HG03460 (cell line): ENCODE results near the gene CTXND1.

Experiments
- ATAC-seq: cut with Tn5 transposase; IDR thresholded peaks from one replicate; pipeline ENCODE4 v1.9.1; 2021; ENCODE audit not compliant: unreplicated experiment

CTXND1 gene

GRCh38 chr15:80183306-80183705 is 68.7 kb downstream of the CTXND1 start:
- no peak for ATAC-seq

GRCh38 chr15:80182611-80183261 is 69.3 kb downstream of the CTXND1 start:
- no peak for ATAC-seq

DNA sequence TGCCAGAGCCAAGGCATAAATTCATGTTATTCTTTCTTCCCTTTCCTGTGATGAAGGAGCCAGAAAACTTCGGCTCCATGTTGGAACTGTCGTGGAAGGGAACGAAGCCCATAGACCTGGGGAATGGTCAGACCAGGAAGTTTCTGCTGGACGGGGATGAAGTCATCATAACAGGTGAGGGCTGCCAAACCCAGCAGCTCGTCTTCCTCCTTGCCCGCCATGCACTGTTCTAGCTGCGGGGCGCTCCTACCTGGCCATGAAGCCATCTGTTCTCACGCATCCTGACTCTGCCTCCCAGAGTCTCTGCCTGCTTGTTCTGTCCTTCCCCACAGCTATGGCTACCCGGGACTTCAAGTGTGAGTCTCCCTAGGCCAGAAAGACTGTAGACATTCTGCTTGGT is 71.0 kb downstream of the CTXND1 start:
- no peak for ATAC-seq

DNA sequence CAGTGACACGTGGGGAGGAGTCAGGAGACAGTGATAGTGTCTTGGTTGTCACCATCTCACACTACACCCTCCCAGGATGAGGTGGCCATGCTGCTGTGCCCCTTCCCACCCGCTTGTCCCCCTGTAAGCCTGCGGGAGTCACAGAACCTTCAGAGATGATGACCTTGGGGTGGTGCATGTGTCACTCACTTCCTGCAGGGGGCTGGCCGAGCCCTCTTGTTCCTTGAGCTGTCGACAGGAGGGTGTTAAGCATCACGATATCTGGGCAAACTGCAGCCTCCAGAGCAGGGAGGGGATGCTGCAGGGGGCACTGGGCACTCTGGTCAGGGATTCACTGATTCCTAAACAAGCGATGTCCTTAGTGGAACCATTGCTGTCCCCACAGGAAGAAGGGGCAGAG is 71.5 kb downstream of the CTXND1 start:
- no peak for ATAC-seq

GRCh38 chr15:80179935-80180334 is 72.1 kb downstream of the CTXND1 start:
- ATAC-seq, result no peak

- no peak for ATAC-seq
Observed at GRCh38 chr15:80179025-80179759, 72.8 kb downstream of the CTXND1 start.

DNA sequence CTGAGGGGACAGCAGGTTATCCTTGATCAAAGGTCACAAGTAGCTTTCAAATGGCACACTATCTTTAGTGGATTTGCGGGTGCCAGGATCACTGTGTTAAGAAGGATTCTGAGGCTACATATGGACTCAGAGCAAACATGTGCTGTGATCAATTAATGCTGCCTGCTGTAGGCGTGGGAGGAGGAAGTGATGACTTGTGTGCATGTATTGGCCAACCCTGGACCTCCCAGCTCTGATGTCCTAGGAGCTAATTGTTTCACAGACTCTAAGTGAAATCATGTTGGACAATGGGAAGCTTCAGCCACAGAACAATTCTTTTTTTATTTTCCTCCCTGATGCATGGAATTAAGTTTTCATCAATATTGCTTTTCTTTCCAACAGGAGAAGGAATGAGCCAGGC is 74.9 kb downstream of the CTXND1 start:
- ATAC-seq, result no peak

DNA sequence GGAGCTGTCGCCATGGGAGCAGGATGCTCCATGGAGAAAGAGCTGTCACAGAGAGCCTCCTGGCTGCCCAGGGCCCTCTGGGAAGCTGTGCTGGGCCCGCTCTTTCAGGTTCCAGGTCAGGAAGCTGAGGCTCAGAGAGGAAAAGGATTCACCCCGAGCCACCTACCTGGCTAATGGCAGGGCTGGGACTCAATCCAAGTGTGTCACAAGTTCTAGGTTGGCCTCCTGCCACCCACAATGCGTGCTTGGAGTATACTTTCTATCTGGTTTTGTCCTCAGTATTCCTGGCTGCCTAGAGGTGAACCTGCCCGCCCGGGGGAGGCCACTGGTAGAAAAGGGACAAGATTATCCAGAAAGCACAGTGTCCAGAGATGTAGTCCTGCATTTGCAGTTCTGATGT is 75.6 kb downstream of the CTXND1 start:
- no peak for ATAC-seq

- ATAC-seq, result no peak
Observed at GRCh38 chr15:80175436-80175835, 76.6 kb downstream of the CTXND1 start.

- no peak for ATAC-seq
Observed at GRCh38 chr15:80174017-80174746, 77.8 kb downstream of the CTXND1 start.

DNA sequence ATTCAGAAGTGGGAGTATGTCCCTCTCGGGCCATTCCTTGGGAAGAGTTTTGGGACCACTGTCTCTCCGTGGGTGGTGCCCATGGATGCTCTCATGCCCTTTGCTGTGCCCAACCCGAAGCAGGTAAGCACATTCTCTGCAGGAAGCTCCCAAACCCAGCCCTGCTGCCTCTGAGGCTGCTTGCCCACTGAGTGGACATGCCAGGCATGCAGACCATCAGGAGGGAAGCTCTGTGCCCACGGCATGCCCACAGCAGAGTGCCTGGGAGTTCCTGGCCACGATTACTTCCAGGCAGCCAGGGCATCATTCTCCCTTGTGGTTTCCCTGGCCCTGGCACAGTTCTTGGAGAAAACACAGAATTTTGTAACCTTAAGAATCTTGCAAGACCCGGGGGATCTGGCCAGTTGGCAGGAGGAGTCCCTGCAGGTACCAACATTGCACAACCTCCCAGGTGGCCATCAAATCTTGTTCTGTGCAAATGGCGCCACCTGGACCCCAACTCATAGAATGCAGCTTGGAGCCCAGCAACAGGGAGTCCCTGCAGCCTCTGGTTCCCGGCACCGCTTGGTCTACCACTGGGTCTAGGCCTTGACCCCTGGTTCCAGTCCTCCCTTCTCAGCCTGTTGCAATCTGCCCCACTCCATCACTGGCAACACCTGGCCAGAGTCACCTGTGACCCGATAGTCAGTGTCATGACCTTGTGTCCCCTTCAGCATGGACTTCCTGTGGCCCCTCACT is 78.8 kb downstream of the CTXND1 start:
- ATAC-seq, result peak; percentile 83

GRCh38 chr15:80172401-80172800 is 79.6 kb downstream of the CTXND1 start:
- ATAC-seq, result no peak

DNA sequence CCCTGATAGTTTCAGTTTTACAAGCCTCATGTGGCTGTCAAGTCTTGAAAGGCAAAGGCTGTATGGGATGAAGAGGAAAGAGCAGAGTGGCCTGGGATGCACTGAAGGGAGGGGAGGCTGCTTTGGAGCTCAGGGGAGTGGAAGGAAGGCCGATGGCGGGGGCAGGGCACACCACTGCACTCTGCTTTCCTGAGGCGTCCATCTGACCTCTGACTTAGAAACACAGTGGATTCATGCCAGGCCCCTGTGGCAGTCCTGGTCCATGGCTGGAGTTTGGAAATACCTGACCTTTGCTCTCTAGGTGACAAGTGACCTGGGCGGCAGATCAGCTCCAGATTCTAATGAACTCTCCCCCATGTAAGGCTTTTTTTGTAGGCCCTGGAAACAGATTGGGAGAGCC is 80.2 kb downstream of the CTXND1 start:
- ATAC-seq, result no peak

GRCh38 chr15:80170596-80170995 is 81.4 kb downstream of the CTXND1 start:
- ATAC-seq, result no peak

DNA sequence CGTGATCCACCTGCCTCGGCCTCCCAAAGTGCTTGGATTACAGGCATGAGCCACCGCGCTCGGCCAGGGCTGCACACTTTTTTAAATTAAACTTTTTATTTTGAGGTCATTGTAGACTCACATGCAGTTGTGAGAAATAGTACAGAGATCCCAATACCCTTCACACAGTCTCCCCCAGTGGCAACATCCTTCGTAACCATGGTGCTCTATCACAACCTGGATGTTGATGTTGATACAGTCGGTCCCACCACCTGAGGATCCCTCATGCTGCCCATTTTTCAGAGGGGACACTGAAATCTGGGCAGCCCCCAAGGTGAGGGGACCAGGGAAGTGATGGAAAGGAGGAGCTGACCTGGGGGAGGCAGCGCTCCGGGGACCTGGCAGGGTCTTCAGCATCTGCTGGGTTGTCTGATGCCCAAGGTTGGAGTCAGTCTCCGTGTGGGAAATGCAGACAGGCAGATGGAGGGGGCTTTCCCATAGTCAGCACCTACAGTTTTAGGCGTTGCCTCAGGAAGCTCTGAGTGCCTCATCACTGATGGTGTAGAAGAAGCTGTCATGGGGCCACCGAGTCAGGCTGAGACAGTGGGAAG is 82.2 kb downstream of the CTXND1 start:
- no peak for ATAC-seq

- no peak for ATAC-seq
Observed at GRCh38 chr15:80168421-80168820, 83.6 kb downstream of the CTXND1 start.

DNA sequence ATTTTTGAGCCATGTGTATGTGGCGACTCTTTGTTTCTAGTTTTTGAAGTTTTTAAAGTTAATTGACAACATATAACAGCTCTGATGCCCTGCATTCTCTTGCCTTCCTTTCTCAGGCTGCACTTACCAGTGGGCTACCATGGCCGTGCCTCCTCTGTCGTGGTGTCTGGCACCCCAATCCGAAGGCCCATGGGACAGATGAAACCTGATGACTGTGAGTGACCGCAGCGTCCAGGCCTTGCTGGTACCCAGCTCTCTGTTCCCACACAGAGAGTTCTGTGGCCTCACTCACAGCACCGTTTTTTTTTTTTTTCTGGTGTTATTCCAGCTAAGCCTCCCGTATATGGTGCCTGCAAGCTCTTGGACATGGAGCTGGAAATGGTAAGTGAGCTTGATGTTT is 84.1 kb downstream of the CTXND1 start:
- ATAC-seq, result no peak

GRCh38 chr15:80163897-80164296 is 88.1 kb downstream of the CTXND1 start:
- no peak for ATAC-seq

DNA sequence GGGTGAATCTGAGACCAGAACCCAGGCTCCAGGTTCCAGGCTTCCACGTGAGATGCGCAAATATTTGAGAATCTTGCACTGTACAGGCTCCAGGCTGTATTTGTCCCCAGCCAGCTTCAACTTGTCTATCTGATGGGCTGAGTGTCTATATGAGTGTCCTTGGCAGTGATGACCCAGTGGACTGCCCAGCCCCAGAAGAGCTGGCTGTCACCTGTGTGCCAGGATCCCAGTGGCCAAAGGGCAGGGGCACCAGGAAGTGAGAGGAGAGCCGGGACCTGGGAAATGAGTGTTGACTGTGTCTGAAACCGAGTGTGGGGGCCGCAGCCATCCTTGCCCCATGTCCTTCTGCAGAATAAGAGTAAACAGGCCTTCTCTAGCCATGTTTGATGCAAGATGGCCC is 88.8 kb downstream of the CTXND1 start:
- no peak for ATAC-seq

DNA sequence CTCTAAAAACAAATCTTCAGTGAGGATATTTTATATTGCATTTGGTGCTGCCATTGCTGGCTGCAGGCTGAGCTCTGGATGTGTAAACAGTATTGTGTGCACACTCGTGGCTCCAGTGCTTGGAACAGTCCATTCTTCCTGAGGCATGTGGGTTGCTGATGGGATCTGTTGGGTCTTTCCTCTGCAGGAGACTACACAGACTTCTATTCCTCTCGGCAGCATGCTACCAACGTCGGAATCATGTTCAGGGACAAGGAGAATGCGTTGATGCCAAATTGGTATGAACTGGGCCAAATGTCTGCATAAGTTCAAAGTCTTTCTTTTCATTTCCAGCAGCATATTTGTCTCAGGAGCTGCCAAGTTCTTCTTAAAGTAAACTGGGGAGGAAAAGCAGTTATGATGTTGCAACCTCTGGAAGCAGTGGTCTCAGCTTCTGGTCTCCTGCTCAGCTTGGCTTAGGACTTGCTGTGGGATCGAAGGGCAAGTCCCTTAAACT is 89.9 kb downstream of the CTXND1 start:
- no peak for ATAC-seq

DNA sequence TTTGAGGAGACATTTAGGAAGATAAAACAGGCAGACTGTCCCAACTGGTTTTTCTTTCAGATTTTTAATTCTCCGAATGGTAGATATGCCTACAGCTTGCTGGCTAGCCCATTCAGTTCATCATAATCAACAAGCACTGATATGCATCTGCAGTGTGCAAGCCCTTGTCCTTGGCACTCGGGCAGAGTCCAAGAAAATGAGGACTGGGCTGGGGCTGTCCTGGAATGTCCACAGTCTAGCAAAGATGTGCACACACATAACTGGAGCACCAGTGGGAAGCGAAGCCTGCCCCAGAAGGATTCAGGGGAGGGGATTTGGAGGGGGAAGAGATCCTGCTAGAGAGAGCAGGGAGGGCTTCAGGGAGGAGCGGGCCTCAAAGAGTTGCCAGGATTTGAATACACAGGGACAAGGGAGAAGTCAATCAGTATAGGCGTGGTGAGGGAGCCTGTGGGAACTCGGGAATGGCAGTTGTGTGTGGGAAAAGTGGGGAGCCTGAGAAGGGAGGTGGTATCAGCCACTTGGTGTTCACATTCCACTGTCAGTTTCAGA is 90.5 kb downstream of the CTXND1 start:
- ATAC-seq, result no peak
